ENCODE measurements around the gene PSMD1.

The PSMD1 gene

DNA sequence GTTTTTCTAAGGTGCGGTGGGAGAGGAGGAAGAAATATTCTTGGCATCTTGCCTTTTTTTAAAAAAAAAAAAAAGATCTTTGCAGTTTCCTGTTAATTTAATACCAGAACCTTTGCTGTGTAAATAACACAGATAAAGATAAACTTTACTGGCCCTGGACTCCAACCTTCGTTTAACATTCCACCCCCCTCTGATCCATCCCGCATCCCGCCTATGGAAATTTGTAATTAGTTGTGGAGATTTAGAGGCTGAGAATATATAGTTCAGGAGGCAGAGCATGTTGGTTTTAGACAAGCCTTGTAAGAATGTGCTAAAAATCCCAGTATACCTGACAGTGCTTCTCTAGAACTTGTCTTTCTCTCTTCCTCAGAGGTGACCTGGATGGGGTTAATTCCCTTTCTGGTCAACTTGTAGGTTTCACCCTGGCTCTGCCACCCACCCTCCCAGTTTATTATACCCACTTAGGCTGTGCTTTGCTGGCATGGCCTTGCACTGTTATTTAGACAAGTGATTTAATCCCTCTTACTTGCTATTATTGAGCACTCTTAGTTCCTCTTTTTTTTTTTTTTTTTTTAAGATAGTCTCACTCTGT, 22.3 kb upstream of the PSMD1 start:
- in situ Hi-C loops (cut with HindIII; ENCODE audit: low sequenced_read_pairs) = no loop called here

DNA sequence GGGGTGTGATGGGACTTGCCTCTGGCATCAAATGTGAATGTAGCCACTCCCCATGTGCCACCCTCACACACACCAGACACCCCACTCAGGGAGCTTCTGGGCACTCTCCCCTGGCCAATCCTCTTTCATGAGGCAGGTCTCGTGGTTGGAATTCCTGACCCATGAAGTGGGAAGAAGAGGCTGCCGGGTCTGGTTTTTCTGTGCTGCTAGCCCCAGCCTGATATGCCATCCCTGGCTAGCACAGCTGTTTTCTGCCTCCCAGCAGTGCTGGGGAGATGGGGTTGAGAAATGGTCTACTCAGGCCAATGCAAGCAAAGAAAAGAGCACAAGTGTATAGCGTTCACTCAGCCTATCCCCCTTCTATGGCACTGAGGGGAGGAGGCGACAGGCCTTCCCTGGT, 20.5 kb upstream of the PSMD1 start:
- in situ Hi-C loops (cut with HindIII; ENCODE audit: low sequenced_read_pairs) = no loop called here

DNA sequence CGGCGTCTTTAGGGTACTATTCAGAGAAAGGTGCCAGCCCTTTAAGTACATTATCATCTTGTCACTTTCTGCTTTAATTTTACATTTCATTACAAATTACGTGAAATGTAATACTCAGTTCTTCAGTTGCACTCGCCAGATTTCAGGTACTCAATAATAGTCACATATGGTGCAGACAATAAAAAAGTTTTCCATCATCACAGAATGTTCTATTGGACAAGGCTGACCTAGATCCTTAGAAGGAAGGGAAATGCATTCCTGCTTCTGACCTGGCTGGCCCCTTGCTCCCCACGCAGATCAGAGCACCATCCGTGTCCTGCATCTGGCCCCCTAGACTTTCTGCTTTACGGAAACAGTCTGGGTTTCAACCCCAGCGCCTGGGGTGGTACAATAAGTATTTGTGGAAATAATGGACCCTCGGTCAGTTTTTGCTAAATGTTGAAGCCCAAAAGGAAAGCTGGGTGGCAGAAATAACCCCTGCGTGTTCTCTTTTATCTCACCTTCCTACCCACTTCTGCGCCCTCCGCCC, 20.0 kb upstream of the PSMD1 start:
- in situ Hi-C loops (cut with HindIII; ENCODE audit: low sequenced_read_pairs) = no loop called here

DNA sequence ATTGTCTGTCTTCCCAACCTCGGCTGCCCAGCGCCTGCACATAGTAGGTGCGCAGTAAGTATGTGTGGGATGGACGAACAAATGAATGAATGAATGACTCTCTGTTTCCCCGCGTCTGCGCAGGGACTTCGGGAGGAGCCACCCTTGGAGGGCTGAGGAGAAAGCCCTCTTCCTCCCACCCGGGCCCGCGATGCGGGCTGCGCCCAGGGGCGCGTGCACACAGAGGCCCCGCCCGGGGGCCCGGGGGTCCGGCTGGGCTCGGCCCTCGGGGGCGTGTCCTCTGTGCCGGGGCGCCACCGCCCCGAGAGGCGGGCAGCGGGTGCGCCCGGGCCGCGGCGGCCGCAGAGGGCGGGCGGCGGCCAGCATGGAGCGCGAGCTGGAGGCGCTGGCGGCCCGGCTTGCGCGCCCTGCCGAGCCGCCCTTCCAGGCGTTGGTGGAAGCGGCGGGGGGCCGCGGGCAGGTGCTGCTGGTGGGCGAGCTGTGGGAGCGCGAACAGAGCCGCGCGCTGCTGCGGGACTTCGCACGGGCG, 19.4 kb upstream of the PSMD1 start, which contains the start of gene C2orf72:
TSS of gene C2orf72 (plus strand) at position 322 of the 529 bp plus-strand sequence. CDS start at position 365, 43 bp downstream.
- in situ Hi-C loops (cut with HindIII; ENCODE audit: low sequenced_read_pairs) = no loop called here

DNA sequence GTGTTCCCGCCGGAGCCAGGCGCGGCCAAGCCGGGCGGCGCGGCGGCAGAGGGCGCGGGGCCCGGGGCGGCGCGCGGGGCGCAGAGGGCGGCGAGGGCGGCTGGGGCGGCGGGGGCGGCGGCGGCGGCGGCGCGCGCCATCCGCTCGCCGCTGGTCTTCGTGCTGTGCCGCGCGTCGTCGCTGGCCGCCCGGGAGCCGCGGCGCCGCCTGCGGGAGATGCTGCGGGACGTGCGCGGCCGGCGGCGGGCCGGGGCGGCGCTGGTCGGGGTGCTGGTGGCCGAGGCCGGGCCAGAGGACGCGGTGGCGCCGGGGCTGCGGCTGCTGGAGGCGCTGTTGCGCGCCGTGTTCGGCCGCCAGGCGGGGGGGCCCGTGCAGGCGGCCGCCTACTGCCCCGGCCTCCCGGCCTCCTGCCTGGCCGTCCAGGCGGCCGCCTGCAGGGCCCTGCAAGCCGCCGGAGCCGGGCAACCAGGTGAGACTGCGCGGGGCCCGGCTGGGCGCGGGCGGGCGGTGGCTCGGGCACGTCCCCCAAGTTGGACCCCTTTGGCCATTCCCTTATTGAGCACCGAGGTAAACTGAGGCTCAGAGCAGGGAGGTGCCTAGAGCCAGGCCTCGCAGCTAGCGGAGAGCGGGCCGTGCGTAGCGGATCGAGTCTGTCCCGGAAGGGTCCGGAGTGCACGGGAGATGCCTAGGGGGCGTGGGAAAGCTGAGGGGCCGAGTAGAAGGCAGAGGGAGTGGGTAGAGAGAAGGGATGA, 18.8 kb upstream of the PSMD1 start:
- in situ Hi-C loops (cut with HindIII; ENCODE audit: low sequenced_read_pairs) = no loop called here

DNA sequence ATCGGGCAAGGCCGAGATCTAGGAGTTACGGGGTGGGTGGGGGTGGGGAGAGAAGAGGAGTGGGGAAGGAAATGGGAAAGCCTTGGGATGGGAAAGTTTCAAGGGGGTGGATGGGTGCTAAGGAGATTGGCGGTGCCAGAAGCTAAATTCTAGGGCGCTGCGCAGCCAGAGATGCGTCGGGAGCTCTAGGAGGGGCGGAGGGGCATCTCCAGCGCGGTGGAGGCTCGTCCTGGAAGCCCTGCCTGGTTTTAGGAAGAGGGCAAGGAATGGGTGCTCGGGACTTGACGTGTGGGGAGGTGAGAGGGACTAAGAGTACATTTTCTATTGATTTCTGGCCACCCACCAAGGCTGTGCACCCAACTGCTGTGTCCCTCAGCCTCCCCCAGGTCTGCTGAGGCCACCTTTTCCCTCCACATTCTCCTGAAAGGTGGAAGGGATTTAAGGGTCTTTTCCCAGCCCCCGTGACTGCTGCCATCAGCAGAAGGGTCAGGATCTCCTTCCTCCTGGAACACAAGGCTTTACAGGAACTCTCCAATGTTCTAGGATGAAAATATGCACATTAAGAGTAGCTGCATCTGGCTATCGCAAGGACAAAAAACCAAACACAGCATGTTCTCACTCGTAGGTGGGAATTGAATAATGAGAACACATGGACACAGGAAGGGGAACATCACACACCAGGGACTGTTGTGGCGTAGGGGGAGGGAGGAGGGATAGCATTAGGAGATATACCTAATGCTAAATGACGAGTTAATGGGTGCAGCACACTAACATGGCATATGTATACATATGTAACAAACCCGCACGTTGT, 18.0 kb upstream of the PSMD1 start:
- in situ Hi-C loops (cut with HindIII; ENCODE audit: low sequenced_read_pairs) = no loop called here

DNA sequence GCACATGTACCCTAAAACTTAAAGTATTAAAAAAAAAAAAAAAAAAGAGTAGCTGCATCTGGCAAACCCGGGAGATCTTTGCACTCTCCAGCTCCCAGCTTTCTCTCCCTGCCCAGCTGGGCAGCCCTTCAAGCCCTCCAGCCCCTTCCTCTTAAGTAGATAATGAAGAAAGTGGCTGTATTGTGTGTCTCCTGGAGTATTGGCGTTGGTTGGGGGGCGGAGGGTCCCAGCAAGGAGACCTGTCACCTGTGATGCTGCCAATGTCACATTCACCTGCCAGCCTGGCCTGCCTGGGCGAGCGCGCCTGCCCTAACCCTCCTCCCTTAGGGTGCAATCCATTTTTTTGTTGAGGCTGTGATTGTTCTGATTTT, 17.4 kb upstream of the PSMD1 start:
- in situ Hi-C loops (cut with HindIII; ENCODE audit: low sequenced_read_pairs) = no loop called here

DNA sequence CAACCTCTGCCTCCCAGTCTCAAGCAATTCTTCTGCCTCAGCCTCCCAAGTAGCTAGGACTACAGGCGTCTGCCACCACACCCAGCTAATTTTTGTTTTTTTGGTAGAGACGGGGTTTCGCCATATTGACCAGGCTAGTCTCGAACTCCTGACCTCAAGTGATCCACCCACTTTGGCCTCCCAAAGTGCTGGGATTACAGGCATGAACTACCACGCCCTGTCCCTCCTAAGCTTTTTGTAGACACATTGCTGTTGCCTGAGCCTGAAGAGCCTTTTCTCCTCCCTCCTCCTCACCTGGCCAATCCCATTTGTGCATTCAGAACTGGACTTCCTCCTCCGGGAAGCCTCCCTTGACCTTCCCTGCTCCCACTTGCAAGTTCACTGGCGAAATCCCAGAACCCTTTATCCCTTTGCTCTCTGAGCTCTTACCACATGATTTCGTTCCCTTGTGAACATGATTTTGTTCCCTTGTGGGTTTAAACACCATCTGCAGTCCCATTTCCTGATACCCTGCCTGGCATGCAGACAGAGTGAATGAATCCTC, 16.8 kb upstream of the PSMD1 start:
- in situ Hi-C loops (cut with HindIII; ENCODE audit: low sequenced_read_pairs) = loop anchor here (5.0 kb wide), 2 partner anchors 38 to 103 kb away; no protein-coding TSS in a partner anchor

DNA sequence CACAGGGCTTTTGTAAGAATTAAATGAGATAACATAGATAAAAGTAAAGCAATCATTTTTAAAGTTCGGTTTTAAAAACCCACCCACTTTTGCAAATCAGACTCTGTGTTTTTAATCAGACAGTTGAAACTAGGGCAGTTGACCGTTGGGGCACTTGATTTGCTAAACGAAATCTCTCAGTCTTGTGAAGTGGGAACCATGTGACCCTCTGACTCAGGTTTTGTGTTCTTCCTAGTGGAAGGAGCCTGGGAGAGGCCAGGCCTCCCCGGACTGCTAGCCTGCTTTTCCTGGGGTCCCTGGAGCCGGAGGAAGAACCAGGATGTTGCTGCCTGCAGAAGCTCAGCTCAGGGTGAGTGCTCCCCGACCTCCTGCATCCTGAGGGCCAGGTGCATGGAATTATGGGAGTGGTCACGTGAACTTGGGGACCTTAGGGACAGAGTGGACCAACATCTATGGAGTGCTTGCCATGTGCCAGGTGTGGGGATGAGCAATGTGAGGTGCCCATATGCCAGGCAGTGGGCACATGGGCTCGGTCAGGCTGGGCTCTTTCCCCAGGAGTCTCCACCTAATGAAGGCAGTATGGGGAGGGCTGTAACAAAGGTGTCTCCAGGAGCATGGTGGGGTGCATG, 15.5 kb upstream of the PSMD1 start:
- in situ Hi-C loops (cut with HindIII; ENCODE audit: low sequenced_read_pairs) = loop anchor here (5.0 kb wide), 2 partner anchors 39 to 104 kb away; no protein-coding TSS in a partner anchor

DNA sequence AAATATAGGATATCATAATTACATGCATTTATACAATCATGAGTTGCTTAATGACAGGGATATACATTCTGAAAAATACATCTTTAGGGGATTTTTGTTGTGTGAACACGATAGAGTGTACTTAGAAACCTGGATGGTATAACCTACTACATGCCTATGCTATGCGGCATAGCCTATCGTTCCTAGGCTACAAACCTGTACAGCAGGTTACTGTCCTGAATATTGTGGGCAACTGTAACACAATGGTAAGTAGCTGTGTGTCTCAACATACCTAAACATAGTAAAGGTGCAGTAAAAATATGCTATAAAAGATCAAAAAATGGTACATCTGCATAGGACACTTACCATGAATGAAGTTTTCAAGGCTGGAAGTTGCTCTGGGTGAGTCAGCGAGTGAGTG, 12.9 kb upstream of the PSMD1 start:
- in situ Hi-C loops (cut with HindIII; ENCODE audit: low sequenced_read_pairs) = loop anchor here (5.0 kb wide), 2 partner anchors 41 to 106 kb away; no protein-coding TSS in a partner anchor

DNA sequence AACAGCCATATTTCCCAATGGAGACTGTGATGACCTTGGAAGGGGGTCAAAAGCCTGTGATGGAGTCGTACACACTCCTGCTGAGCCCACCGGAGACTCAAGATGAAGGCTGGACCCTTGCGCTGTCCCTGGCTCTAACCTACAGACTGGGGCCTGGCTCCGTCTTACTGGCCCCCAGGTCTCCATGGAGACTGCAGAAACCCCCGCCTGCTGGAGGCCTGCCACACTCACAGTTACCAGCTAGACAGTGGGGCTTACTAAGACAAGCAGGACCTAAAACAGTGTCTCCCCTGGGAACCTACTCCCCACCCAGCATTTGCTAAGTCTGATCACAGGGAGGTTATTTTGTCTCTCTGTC, 9.8 kb upstream of the PSMD1 start:
- in situ Hi-C loops (cut with HindIII; ENCODE audit: low sequenced_read_pairs) = no loop called here

DNA sequence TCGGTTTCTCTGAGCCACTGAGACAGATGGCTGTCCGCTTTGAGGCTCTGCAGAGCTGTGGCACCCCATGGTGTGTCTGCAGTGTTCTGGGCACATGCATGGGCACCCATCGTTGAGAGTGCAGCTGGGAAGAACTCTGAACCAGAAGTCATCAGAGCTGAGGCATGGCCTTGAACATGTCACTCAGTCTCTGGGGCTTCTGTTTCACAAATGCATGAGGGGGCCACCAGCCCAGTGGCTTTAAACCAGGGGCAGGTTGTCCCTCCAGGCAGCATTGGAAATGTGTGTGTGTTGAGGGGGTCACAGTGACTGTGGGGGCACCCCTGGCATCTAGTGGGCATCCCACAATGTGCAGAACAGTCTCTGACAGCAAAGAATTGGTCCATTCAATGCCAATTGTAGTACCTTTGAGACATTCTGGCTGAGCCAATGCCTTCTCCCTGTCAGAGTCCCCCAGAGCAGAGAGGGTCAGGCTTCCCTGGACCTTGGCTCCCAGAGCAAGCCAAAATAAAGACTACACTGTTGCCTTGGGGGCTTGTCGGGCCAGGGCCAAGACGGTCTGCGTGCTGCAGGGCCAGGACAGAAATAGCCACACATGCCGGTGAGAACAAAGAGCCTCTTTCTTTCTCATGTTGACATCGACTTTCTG, 9.3 kb upstream of the PSMD1 start:
- in situ Hi-C loops (cut with HindIII; ENCODE audit: low sequenced_read_pairs) = no loop called here

DNA sequence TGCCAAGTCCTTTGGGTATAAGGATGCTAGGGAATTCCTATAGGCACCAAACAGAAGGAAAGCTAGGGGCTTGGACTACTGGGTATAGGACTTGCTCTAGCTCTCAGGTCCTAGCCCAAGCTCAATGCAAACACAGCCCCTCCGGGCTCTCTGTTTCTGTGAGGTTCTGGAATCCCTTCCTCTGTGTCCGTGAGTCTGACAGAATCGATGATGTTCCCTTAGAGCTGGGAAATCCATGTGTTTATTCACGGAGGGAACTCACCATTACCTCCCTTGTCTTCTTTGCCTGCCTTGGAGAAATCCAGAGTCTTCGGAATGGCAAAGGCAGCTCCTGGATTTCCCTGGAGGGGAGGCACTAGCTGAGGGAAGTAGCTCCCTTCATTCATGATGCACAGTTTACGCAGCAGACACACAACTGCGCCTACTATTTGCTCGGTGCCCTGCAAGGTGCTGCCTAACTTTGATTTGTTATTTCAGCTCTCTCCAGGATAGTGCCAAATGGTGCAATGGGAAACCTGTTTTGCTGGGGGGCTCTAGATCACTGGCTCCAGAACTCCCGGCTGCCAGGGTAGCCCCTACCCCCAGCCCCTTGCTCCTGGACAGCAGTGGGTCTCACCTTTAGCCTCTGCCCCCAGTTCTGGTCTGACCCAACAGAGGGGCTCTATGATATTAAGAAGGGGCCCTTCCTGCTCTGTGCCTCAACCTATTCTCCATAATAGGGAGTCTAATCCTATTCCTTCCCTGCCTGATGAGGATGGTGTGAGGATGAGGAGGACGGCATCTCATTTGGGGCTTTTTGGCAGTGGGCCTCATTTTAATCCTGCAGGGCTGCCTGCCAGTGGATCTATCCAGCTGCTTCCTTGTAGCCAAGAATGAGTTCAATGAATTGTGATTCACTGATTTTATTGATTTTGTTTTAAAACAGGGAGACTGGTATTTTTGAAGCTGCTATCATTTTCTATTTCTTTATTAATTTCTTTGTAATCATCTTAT, 8.4 kb upstream of the PSMD1 start:
- in situ Hi-C loops (cut with HindIII; ENCODE audit: low sequenced_read_pairs) = no loop called here

DNA sequence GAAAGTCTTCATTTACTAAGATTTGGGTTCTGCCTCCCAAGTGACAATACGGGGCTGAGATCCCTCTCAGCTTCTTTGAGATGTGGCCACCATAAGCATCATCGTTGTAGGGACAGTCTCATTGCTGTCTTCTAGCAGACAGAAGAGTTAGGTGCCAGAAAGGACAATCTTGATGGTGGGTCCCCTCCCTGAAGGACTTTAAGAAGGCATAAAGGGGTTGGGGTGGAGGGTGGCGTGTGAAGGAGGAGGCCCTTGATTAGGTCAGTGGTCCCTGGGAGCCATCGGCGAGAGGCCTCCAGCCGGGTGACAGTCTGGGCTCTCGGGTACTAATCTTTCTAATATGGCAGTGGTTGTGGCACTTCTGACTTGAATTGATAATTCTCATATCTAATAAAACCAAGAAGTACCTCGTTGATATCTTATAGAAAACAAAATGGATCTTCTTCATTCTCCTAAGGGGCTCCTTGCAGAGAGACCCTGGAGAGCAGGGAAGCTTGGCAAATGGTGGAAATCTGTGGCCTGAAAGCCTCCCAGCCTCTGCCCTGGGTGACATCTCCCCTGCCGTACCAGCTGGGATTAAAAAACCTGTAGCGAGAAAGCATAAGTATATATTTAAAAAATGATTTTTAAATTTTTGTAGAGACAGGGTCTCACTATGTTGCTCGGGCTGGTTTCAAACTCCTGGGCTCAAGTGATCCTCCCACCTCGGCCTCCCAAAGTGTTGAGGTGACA, 7.2 kb upstream of the PSMD1 start:
- in situ Hi-C loops (cut with HindIII; ENCODE audit: low sequenced_read_pairs) = no loop called here

DNA sequence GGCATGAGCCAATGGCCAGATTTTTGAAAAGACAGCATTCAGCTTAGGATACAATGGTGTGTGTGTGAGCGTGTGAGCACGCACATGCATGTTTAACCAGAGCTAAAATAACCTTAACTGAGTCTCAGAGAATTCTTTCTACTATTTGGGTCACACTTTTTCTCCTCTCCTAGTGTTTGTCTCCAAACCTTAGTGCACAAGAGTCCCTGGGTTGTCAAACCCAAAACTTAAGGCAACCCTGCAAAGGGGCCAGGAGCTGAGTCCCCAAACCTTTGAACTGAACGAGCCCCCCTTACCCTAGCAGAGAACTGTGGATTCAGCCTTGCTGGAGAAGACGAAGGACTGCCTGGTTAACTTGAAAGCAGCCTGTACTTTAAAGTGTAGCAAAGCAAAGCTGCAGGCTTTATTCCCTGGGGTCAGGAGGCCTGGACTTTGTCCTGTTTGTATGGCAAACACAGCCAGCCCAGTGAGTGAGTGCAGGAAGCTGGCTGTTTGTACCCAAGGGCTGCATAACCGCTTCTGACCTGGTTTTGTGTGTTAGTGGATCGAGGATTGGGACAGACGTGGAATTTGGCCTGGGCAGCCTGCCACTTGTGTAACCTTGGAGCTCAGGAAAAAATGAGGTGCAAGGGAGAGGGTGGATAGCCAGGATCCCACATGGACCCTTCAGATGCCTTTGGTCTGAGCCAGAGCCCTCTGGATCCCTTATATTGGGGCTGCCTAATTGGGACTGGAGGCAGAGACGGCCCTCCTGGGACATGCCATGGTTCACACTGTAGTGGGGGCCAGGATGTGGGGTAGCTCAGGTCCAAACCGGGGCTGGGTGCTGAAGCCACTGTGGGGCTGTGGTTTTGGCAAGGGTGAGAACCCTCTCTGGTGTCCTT, 6.4 kb upstream of the PSMD1 start:
- in situ Hi-C loops (cut with HindIII; ENCODE audit: low sequenced_read_pairs) = no loop called here

DNA sequence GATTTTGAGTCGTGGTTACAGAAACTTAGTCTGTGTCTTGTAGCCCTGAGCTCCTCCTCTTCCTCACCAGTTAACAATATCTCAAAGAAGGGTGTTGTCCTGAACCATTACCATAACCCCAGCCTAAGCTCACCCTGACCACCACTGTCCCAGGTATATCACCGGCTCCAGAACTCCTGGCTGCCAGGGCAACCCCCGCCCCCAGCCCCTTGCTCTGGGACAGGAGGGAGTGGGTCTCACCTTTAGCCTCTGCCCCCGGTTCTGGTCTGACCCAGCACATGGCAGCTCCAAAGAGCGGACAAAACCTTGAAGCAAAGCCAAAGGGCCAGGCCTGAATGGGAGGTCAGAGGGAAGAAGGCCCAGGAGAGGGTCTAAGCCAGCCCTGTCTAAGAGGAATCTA, 5.6 kb upstream of the PSMD1 start:
- in situ Hi-C loops (cut with HindIII; ENCODE audit: low sequenced_read_pairs) = no loop called here
